Aorta (tissue), 5 donors: Measurements from ENCODE around the gene STX8. TPM values are rescaled to one million over a fixed set of nuclear protein-coding genes. Genes with fewer than 3 reads are reported as not detected.

ENCODE experiments used
- ATAC-seq: fragments of 200-7000 bp; cut with Tn5 transposase; one replicate; pipeline ENCODE4 v1.9.1; 2022; ENCODE audit warnings: moderate library complexity; ENCODE audit not compliant: low FRiP score
- DNase-seq, 2 donors: peaks; one replicate each; pipeline ENCODE4 v3.0.0-alpha.2; 2020
- H3K27ac ChIP-seq, 2 donors: one replicate each; pipeline ENCODE4 v1.5.1; 2013; ENCODE audit warnings: low read length in 2 of 2, mild to moderate bottlenecking in 2 of 2, moderate library complexity in 2 of 2, control low read depth in 1 of 2, inconsistent platforms in 1 of 2, low read depth in 1 of 2
- H3K27me3 ChIP-seq, 2 donors: one replicate each; pipeline ENCODE4 v1.6.1; 2013; ENCODE audit warnings: control low read depth in 1 of 2, low read length in 1 of 2, mild to moderate bottlenecking in 1 of 2, moderate library complexity in 1 of 2; ENCODE audit not compliant: insufficient read depth in 2 of 2, control insufficient read depth in 1 of 2
- H3K36me3 ChIP-seq, 2 donors: one replicate each; pipeline ENCODE4 v1.6.1; 2013; ENCODE audit warnings: control low read depth in 1 of 2, low read length in 1 of 2, mild to moderate bottlenecking in 1 of 2; ENCODE audit not compliant: insufficient read depth in 2 of 2, control insufficient read depth in 1 of 2
- H3K4me1 ChIP-seq, 2 donors: one replicate each; pipeline ENCODE4 v1.6.1; 2013; ENCODE audit warnings: low read length in 2 of 2, control low read depth in 1 of 2, mild to moderate bottlenecking in 1 of 2, moderate library complexity in 1 of 2; ENCODE audit not compliant: insufficient read depth in 2 of 2, control insufficient read depth in 1 of 2
- H3K4me3 ChIP-seq, 2 donors: one replicate each; pipeline ENCODE4 v1.5.1; 2013; ENCODE audit warnings: low read length in 2 of 2, control low read depth in 1 of 2, mild to moderate bottlenecking in 1 of 2
- H3K9me3 ChIP-seq: one replicate; pipeline ENCODE4 v1.6.1; 2013; ENCODE audit warnings: mild to moderate bottlenecking, low read length; ENCODE audit not compliant: control insufficient read depth
- WGBS, 2 donors: extraction: QIAGEN DNeasy Blood & Tissue Kit; methylation state at CpG; one replicate each; pipeline ENCODE4 v1.1.7; 2013; 5-methylcytosine and 5-hydroxymethylcytosine counted together
- intact Hi-C, 2 donors: fragments of 100-400 bp; cut with DNase I; formaldehyde crosslinking; loops; one replicate each; pipeline versions ENCODE4 v1.14.2 to v1.15.0; 2022
- polyA plus RNA-seq, 2 donors: library from polyadenylated mRNA; stranded (reverse); fragments of 200-250 nt; gene quantifications; one replicate each; pipeline ENCODE4 v1.2.3, GENCODE V29; 2013
- total RNA-seq, 2 donors: library from RNA; stranded (reverse); fragmentation: NEBNext Ultra II Directional; extraction: Animal tissue kit (Norgen Biotek cat#: 25700); gene quantifications; one replicate each; pipeline ENCODE4 v1.2.1, GENCODE V29; 2021
- donor health status: healthy with polysubstance abuse.
- donor health status: Bipolar disorder and iron deficiency.
- donor health status: DM: no; HTN: no; CAD: no.
- donor health status: DM: no; HTN: no; CAD: no.
- donor health status: DM: yes; HTN: yes; CAD: no.

The STX8 gene
- total and polyA plus RNA-seq, 4 donors = 57.4 to 108 (median 68.5) TPM

DNA sequence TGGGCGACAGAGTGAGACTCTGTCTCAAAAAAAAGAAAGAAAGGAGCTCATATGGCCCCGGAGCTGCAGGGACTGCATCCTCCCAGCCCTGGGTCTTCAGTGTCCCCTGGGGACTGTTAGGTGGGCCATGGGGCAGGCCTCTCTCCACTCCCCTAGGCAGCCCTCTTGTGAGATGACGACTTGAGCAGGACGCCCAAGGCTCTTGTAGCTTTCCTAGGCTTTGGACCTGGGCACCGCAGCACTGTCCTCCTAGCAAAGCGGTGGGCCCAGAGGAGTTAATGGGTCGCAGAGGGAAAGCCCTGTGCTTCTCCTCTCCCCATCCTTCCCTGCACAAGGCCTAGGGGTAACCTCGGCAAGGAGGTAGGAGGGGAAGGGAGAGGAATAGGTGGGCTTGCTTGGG lies 352.1 kb downstream of the STX8 start:
- H3K4me1 ChIP-seq = no peaks in the 10 kb centered on the region
- H3K9me3 ChIP-seq = no peaks in the 10 kb centered on the region
- no peaks in the 10 kb centered on the region for H3K36me3 ChIP-seq
- WGBS, 2 donors = 75 to 90% methylated on average over 8 of the region's 8 CpGs
- H3K27ac ChIP-seq = no peak overlapping the region
- intact Hi-C loops = no loop called here
- no peaks in the 10 kb centered on the region for H3K27me3 ChIP-seq
- no peak overlapping the region for H3K4me3 ChIP-seq
- DNase-seq (no peak), ATAC-seq (no peak)

DNA sequence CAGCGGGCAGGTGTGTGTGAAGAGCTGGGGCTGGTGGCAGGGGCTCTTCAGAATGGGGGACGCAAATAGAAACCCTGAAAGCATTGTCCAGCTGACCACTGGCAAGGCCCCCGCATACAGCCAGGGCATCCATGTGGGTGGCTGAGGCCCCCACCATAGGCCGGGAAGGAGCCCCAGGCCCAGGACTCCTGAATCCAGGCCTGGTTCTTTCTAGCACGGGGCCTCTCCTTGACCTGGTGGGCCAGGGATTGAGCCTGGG lies 353.8 kb downstream of the STX8 start:
- Histone ChIP-seq H3K9me3 (no peaks in the 10 kb centered on the region), H3K4me3 (no peak overlapping the region), H3K36me3 (no peaks in the 10 kb centered on the region), H3K27ac (no peak overlapping the region), H3K4me1 (no peaks in the 10 kb centered on the region), H3K27me3 (no peaks in the 10 kb centered on the region)
- WGBS, 2 donors = 93 to 97% methylated on average over 4 to 5 of the region's 5 CpGs
- DNase-seq (no peak), ATAC-seq (no peak)
- intact Hi-C loops = no loop called here

DNA sequence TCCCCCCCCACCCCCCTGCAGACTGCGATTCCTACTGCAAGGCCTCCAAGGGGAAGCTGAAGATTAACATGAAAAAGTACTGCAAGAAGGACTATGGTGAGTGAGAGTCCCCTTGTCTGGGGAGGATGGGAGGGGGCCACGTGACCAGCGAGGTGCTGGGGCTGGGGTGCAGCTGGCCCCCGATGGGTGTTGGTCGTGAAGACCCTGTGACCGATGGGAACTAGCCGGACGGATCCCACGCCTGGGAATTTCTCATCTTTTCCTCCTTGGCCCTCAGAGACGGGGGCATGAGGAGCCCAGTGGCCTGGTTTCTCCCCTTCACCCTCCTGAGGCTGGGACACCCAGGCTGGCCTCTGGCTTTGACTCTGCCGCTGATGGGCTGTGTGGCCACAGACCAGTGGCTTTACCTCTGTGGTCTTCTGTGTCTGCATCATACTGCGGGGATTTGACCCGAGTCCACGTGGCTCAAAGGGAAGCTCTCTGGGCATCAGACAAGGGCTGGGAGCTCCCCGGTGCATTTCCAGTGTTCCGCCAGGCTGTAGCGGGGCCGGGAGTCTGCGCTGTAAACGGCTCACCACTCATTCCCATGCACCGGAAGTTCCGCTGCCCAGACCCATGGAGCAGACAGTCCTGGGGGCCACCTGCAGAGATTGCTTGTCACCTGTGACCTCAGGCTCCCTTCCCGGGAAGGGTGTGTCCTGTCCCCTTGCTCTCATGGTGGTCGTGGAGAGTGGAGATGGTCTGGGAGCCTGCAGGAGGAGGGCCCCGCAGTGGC lies 354.3 kb downstream of the STX8 start:
- 93% methylated on average over 25 of the region's 25 CpGs for WGBS, 2 donors
- H3K27ac ChIP-seq = no peak overlapping the region
- DNase-seq (peak in 1 of 2 donors; percentile 67), ATAC-seq (no peak)
- intact Hi-C loops = no loop called here
- H3K27me3 ChIP-seq = no peaks in the 10 kb centered on the region
- H3K4me1 ChIP-seq = no peaks in the 10 kb centered on the region
- no peaks in the 10 kb centered on the region for H3K36me3 ChIP-seq
- H3K9me3 ChIP-seq = no peaks in the 10 kb centered on the region
- H3K4me3 ChIP-seq = no peak overlapping the region

DNA sequence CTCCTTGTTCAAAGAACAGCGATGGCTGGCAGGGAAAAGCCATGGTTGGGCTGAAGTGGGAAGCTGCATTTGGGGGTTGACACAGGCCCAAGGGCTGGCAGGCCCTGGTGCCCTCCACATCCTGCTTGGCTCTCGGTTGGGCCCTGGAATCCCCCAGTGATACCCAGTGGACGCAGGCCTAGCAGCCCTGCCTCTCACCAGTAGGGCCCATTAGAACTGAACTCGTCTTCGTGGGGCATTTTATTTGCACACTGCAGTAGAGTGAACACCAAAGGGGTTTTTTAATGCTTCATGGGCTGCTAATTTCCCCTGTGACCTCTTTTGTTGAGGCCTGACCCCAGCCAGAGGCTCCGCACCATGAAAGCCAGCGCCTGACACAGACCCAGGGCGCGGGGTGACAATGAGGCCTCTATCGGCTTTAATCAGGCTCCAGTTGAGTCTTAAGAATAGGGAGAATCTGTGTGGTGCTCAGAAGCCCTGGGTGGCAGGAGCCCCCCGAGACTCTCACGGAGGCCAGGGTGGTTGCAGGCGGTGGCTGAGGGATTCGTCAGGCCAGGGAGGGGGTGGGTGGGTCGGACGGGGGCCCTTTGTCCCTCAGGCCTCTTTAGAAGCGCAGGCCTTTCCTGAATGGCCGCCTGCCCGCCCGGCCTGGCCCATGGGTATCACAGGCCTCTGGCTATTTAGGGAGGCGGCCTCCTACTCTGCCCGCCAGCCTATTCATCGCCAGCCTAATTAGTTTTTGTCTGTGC lies 355.0 kb downstream of the STX8 start:
- no peaks in the 10 kb centered on the region for H3K4me1 ChIP-seq
- ATAC-seq (no peak), DNase-seq (no peak)
- H3K9me3 ChIP-seq = no peaks in the 10 kb centered on the region
- WGBS, 2 donors = 74 to 79% methylated on average over 21 to 23 of the region's 23 CpGs
- intact Hi-C loops = no loop called here
- H3K36me3 ChIP-seq = no peaks in the 10 kb centered on the region
- no peaks in the 10 kb centered on the region for H3K27me3 ChIP-seq
- no peak overlapping the region for H3K4me3 ChIP-seq
- no peak overlapping the region for H3K27ac ChIP-seq

DNA sequence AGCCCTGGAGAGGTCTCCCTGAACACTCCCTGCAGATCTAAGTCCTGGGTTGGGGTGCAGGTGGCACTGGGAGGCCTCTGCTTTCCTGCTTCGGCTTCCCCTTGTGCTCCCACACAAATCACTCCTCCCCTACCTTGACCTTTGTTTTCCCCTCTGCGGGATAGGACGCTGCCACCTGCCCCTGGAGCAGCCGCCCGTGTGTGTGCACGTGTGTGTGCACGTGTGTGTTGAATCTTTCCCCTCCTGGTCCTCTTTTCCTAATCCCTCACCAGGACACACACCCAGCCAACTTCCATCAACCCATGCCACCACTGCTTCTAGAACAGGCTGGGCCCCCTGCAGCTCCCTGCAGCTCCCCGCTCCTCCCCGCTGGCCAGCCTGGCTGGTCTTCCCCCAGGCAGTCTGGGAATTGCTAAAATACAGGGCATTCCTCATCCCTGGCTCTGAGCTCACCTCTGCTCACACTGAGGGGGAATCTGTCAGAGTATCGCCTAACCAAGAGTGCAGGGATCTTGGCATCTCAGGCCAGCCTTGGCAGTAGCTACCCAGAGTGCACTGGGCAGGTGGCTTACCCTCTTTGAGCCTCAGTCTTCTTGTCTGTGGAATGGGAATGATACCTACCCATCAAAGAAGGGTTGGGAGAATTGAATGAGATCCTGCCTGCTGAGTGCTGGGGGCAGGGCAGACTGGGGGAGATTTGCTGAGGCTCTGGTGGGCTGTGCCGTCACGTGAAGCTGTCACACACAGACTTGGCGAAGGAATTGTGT lies 355.8 kb downstream of the STX8 start:
- Histone ChIP-seq H3K4me1 (no peaks in the 10 kb centered on the region), H3K27ac (no peak overlapping the region), H3K4me3 (no peak overlapping the region), H3K36me3 (no peaks in the 10 kb centered on the region), H3K27me3 (no peaks in the 10 kb centered on the region), H3K9me3 (no peaks in the 10 kb centered on the region)
- ATAC-seq (no peak), DNase-seq (no peak)
- intact Hi-C loops = loop anchor here in 1 of 2 donors (5.0 kb wide), 1 partner anchor 53 kb away; no protein-coding TSS in a partner anchor
- 61 to 66% methylated on average over 13 of the region's 13 CpGs for WGBS, 2 donors

DNA sequence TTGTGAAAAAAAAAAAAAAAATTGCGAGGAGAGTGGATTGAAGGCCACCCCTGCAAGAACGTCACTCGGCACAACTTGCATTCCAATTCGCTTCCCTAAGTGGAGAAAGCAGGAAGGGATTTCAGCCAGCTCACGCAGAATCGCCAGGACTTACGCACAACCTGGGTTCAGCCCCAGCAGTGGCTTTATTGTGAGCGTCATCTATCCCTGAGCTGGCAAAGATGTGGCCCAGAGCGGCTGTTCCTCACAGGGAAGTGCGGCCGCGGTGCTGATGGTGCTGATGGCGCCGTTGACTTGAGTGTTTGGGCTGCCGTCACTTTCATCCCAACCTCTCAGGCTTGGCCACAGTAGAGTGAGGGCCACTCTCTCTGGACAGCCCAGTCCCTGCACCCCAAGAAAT lies 356.7 kb downstream of the STX8 start:
- Histone ChIP-seq H3K4me3 (no peak overlapping the region), H3K4me1 (no peaks in the 10 kb centered on the region), H3K36me3 (no peaks in the 10 kb centered on the region), H3K9me3 (no peaks in the 10 kb centered on the region), H3K27ac (no peak overlapping the region), H3K27me3 (no peaks in the 10 kb centered on the region)
- DNase-seq = no peak
- WGBS, 2 donors = 89 to 91% methylated on average over 15 of the region's 15 CpGs
- intact Hi-C loops = loop anchor here in 1 of 2 donors (5.0 kb wide), 1 partner anchor 52 kb away; no protein-coding TSS in a partner anchor
- ATAC-seq = no peak

DNA sequence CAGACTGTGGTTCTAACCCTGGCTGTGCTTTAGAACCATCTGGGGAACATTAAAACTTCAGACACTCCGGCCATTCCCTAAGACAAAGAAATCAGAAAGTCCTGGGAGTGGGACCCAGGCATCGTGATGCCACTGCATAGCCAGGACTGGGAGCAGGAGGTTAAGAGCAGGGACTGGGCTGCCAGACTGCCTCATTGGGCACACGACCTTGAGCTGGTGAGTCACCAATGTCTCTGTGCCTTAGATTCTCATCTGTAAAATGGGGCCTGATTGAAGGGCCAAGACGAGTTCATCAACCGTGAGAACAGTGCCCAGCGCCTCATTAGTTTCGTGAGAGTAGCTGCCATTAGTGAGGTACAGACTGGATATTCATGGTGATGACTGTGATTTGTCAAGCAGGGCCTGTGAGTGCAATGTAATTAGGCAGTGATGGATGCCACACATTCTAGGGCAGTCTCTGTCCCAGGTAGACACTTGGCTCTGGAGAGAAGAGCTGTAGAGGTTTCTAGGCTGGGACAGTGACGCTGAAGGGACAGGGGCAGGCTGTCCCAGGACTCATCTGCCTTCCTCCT lies 357.5 kb downstream of the STX8 start:
- no peaks in the 10 kb centered on the region for H3K4me1 ChIP-seq

DNA sequence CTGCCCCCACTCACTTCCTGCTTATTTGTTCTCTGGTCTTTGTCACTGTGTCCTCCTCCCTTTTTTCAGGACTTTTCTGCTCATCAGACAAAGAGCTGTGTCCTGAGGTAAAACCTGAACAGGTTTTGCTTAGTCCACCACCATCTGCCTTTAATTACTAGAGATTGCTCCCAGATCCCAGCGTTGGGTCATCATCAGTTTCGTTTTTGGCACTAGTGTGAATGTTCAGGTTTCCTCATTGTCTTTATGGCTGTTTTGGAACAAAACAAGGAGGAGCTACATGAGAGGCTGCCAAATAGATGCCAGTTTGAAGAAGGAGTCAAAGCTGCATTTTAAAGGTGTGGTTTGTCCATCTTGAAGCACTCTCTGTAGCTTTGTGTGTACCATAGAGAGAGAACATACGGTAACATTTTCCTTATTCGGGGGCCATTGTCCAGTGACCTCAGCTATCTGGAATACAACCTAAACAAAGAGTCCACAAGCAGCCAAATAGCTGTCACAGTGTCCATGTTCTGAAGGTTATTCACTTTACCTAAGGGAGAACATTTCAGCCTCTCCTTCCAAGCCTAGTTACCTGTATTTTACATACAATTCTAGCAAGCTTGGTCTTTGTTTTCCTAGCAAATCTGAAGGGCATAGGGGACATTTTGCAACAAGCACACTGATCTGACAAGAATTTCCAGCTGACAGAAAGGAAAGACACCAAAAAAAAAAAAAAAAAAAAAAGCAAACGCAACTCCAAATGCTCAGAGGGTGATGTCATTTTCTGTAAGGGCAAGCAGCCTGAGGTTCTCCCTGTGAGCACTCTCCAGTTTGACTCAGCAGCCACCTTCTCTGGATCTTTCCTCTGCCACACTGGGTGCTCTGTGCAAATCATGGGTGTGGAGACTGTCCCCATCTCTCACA lies 358.2 kb downstream of the STX8 start:
- H3K27ac ChIP-seq = peak overlapping the region; percentile 1 to 25
- H3K4me3 ChIP-seq = no peak overlapping the region
- ATAC-seq (peak; percentile 65), DNase-seq (no peak)
- WGBS, 2 donors = 24 to 28% methylated on average over 5 of the region's 5 CpGs
- no peaks in the 10 kb centered on the region for H3K27me3 ChIP-seq
- no peaks in the 10 kb centered on the region for H3K36me3 ChIP-seq
- intact Hi-C loops = loop anchor here in 1 of 2 donors (5.0 kb wide), 1 partner anchor 50 kb away; no protein-coding TSS in a partner anchor
- H3K9me3 ChIP-seq = no peaks in the 10 kb centered on the region
- H3K4me1 ChIP-seq = no peaks in the 10 kb centered on the region

More for the DNA sequence above, 357.5 kb downstream of the STX8 start:
- H3K4me3 ChIP-seq = no peak overlapping the region
- H3K9me3 ChIP-seq = no peaks in the 10 kb centered on the region
- no peak for ATAC-seq
- H3K27ac ChIP-seq = peak overlapping the region in 1 of 2 donors; percentile 8
- peak in 1 of 2 donors; percentile 68 for DNase-seq
- intact Hi-C loops = loop anchor here in 1 of 2 donors (5.0 kb wide), 1 partner anchor 51 kb away; no protein-coding TSS in a partner anchor
- WGBS, 2 donors = 82 to 85% methylated on average over 8 of the region's 8 CpGs
- H3K36me3 ChIP-seq = no peaks in the 10 kb centered on the region
- no peaks in the 10 kb centered on the region for H3K27me3 ChIP-seq
